HepG2 (cell line): ENCODE results near the gene SIGMAR1. TPM values are rescaled to one million over a fixed set of nuclear protein-coding genes. Genes with fewer than 3 reads are reported as not detected.

Source experiments
- ATAC-seq: fragments of 200-7000 bp; cut with Tn5 transposase; 3 replicates; pipeline ENCODE4 v1.9.1; 2020; ENCODE audit warnings: mild to moderate bottlenecking, moderate library complexity
- BruUV-seq: library from RNA; stranded (reverse); fragments of 400-500 nt; replicated peaks from 2 replicates; lab custom pipeline; 2021; lab: Mats Ljungman, UMichigan
- CTCF ChIA-PET: fragments of 300-600 bp; formaldehyde crosslinking; extraction: SDS; loops from one replicate; lab custom pipeline; 2021; ENCODE audit warnings: low total read pairs, inconsistent platforms, low intra/inter-chr PET ratio; lab: Yijun Ruan, JAX
- POLR2A ChIA-PET: fragments of 350-600 bp; sonication (Branson Sonifier 250); formaldehyde crosslinking; loops from one replicate; lab custom pipeline; 2020; ENCODE audit warnings: antibody characterized with exemption, inconsistent platforms; lab: Yijun Ruan, JAX
- DNase-seq: peaks from one replicate; pipeline ENCODE4 v3.0.0-alpha.2; 2015; ENCODE audit warnings: low spot score
- FAIRE-seq: peaks from 3 replicates; lab custom pipeline; 2011; peaks lifted over from hg19 to GRCh38; lab: Jason Lieb, UNC
- H2AFZ ChIP-seq: one replicate; pipeline ENCODE4 v1.6.1; 2011; ENCODE audit warnings: low read length, inconsistent platforms
- H3K27ac ChIP-seq: fragments of 300-600 bp; 3 replicates; pipeline ENCODE4 v1.8.0; 2011; ENCODE audit warnings: mixed run types, mild to moderate bottlenecking, mixed read lengths, low read length, inconsistent platforms; ENCODE audit not compliant: insufficient read depth; ENCODE audit errors: extremely low read length
- H3K27me3 ChIP-seq, 2 experiments: fragments of 200-600 bp in 1 of 2; 2 replicates in 1 of 2; 3 replicates in 1 of 2; pipeline versions ENCODE4 v1.6.0 to v1.8.0; 2011; ENCODE audit warnings: low read length in 2 of 2, mild to moderate bottlenecking in 2 of 2, moderate library complexity in 2 of 2, inconsistent platforms in 1 of 2; ENCODE audit not compliant: insufficient read depth in 2 of 2, control insufficient read depth in 1 of 2
- H3K36me3 ChIP-seq, 2 experiments: fragments of 200-600 bp in 1 of 2; replicated peaks in 1 of 2; 2 replicates in 1 of 2; 3 replicates in 1 of 2; pipeline versions ENCODE4 v1.5.1 to v1.8.0; 2011; ENCODE audit warnings: low read length in 2 of 2, inconsistent platforms in 1 of 2; ENCODE audit not compliant: insufficient read depth in 2 of 2, control insufficient read depth in 1 of 2
- H3K4me1 ChIP-seq: 2 replicates; pipeline ENCODE4 v1.5.1; 2012; ENCODE audit warnings: low read length, inconsistent platforms; ENCODE audit not compliant: insufficient read depth
- H3K4me2 ChIP-seq: 2 replicates; pipeline ENCODE4 v1.6.0; 2011; ENCODE audit warnings: low read depth, low read length, inconsistent platforms
- H3K4me3 ChIP-seq, 3 experiments: fragments of 200-600 bp in 1 of 3; sonication (generic), shearing (Covaris generic) in 1 of 3; replicated peaks in 1 of 3; 2 replicates each; pipeline ENCODE4 v1.5.1; 2011 to 2016; ENCODE audit warnings: low read length in 3 of 3, inconsistent platforms in 2 of 3, low read depth in 2 of 3, mild to moderate bottlenecking in 2 of 3, control low read depth in 1 of 3, mixed read lengths in 1 of 3; ENCODE audit not compliant: insufficient read depth in 1 of 3
- H3K79me2 ChIP-seq: one replicate; pipeline ENCODE4 v1.6.1; 2011; ENCODE audit warnings: low read length, inconsistent platforms; ENCODE audit not compliant: insufficient read depth
- H3K9ac ChIP-seq: 2 replicates; pipeline ENCODE4 v1.6.0; 2011; ENCODE audit warnings: mild to moderate bottlenecking, low read depth, low read length, inconsistent platforms; ENCODE audit not compliant: insufficient read depth
- H3K9me3 ChIP-seq: 2 replicates; pipeline ENCODE4 v1.5.1; 2012; ENCODE audit warnings: mild to moderate bottlenecking, low read length
- H4K20me1 ChIP-seq: 2 replicates; pipeline ENCODE4 v1.6.0; 2011; ENCODE audit warnings: inconsistent platforms, mild to moderate bottlenecking, low read length, moderate library complexity; ENCODE audit not compliant: insufficient read depth
- GATAD1 ChIP-seq: IDR thresholded peaks from 2 replicates; pipeline ENCODE4 v1.6.1; 2016; ENCODE audit warnings: missing genetic modification reagents, missing compliant biosample characterization
- HES4 ChIP-seq: sonication (generic); formaldehyde crosslinking; IDR thresholded peaks from 2 replicates; pipeline ENCODE4 v1.9.0; 2021; ENCODE audit warnings: mild to moderate bottlenecking, missing genetic modification reagents, borderline replicate concordance
- HOXA9 ChIP-seq: sonication (generic); formaldehyde crosslinking; IDR thresholded peaks from 2 replicates; pipeline ENCODE4 v1.8.1; 2022; ENCODE audit warnings: missing genetic modification reagents, mild to moderate bottlenecking, moderate library complexity, borderline replicate concordance
- KLF16 ChIP-seq, 2 experiments: sonication (generic) in 1 of 2; formaldehyde crosslinking in 1 of 2; IDR thresholded peaks; 2 replicates each; pipeline versions ENCODE4 v1.6.1 to v1.8.0; 2016 to 2023; ENCODE audit warnings: missing genetic modification reagents in 2 of 2, missing compliant biosample characterization in 1 of 2
- MAZ ChIP-seq, 2 experiments: sonication (generic) in 1 of 2; formaldehyde crosslinking in 1 of 2; IDR thresholded peaks; 2 replicates each; pipeline versions ENCODE4 v1.5.0 to v1.6.1; 2012 to 2020; ENCODE audit warnings: low read depth in 2 of 2, mild to moderate bottlenecking in 2 of 2, borderline replicate concordance in 1 of 2, improper control_type of control experiment in 1 of 2, low read length in 1 of 2, missing genetic modification reagents in 1 of 2, moderate library complexity in 1 of 2
- SAFB2 ChIP-seq: sonication (generic); formaldehyde crosslinking; IDR thresholded peaks from 2 replicates; pipeline ENCODE4 v1.5.1; 2020; ENCODE audit warnings: missing genetic modification reagents, low read depth, mild to moderate bottlenecking, borderline replicate concordance
- SMAD1 ChIP-seq: sonication (generic); formaldehyde crosslinking; IDR thresholded peaks from 2 replicates; pipeline ENCODE4 v1.4.0; 2020; ENCODE audit warnings: missing genetic modification reagents, low read depth, mild to moderate bottlenecking, borderline replicate concordance
- SP4 ChIP-seq: sonication (generic); formaldehyde crosslinking; IDR thresholded peaks from 2 replicates; pipeline ENCODE4 v1.8.1; 2023; ENCODE audit warnings: mild to moderate bottlenecking, missing genetic modification reagents
- TBX2 ChIP-seq: sonication (generic); formaldehyde crosslinking; IDR thresholded peaks from 2 replicates; pipeline ENCODE4 v1.5.0; 2020; ENCODE audit warnings: missing genetic modification reagents, mild to moderate bottlenecking, borderline replicate concordance
- YY1 ChIP-seq: IDR thresholded peaks from 2 replicates; pipeline ENCODE4 v1.6.1; 2011; ENCODE audit warnings: low read length, low read depth, moderate library complexity, mild to moderate bottlenecking; ENCODE audit not compliant: insufficient read depth, insufficient replicate concordance
- ZFX ChIP-seq: sonication (generic); formaldehyde crosslinking; IDR thresholded peaks from 2 replicates; pipeline ENCODE4 v1.4.0; 2020; ENCODE audit warnings: mild to moderate bottlenecking, low read depth, missing genetic modification reagents, moderate library complexity
- ZNF264 ChIP-seq: sonication (generic); formaldehyde crosslinking; IDR thresholded peaks from 2 replicates; pipeline ENCODE4 v1.4.0; 2020; ENCODE audit warnings: missing genetic modification reagents
- ZNF468 ChIP-seq: sonication (generic); formaldehyde crosslinking; IDR thresholded peaks from 2 replicates; pipeline ENCODE4 v1.8.0; 2022; ENCODE audit warnings: mild to moderate bottlenecking, moderate library complexity, missing genetic modification reagents
- ZNF557 ChIP-seq: sonication (generic); formaldehyde crosslinking; IDR thresholded peaks from 2 replicates; pipeline ENCODE4 v1.4.0; 2020; ENCODE audit warnings: missing genetic modification reagents
- WGBS: methylation state at CpG from one replicate; pipeline ENCODE4 v1.1.6; 2017; ENCODE audit warnings: low lambda C conversion rate; 5-methylcytosine and 5-hydroxymethylcytosine counted together
- in situ Hi-C: cut with HindIII; loops from 2 replicates; pipeline ENCODE4 v1.10.0; 2017; ENCODE audit warnings: low pct_unique_long_range_greater_than_20kb; ENCODE audit not compliant: extremely low pct_ligation_motif_present
- intact Hi-C: fragments of 100-400 bp; cut with micrococcal nuclease; formaldehyde crosslinking; loops from one replicate; pipeline ENCODE4 v1.10.0; 2022; ENCODE audit not compliant: unreplicated experiment
- polyA plus RNA-seq, 8 experiments: library from polyadenylated mRNA; depleted of rRNA in 3 of 8; stranded (reverse) in 7 of 8; unstranded in 1 of 8; fragments of >200 nt; fragmentation: Illumina TruSeq in 4 of 8; extraction: Trizol in 4 of 8; gene quantifications; 2 replicates each; pipeline versions ENCODE4 v1.2.1 to v1.2.3, GENCODE V29; 2011 to 2016; ENCODE audit warnings: low read depth in 4 of 8, missing spikeins in 1 of 8, mixed read lengths in 1 of 8; ENCODE audit not compliant: insufficient read depth in 1 of 8
- total RNA-seq, 5 experiments: library from RNA; depleted of rRNA; stranded (reverse); fragments of >200 nt; fragmentation: Illumina TruSeq; extraction: Trizol; gene quantifications; 2 replicates each; pipeline ENCODE4 v1.2.3, GENCODE V29; 2016; ENCODE audit warnings: low read depth in 1 of 5
- TF ChIP-seq, protein P1 (sequence below): sonication (generic); formaldehyde crosslinking; conservative IDR thresholded peaks from 2 replicates; pipeline ENCODE4 v1.4.0; 2020; ENCODE audit warnings: missing genetic modification reagents
- TF ChIP-seq, protein P2 (sequence below), 2 experiments: IDR thresholded peaks; 2 replicates each; pipeline ENCODE4 v1.6.1; 2011 to 2012; ENCODE audit warnings: low read length in 2 of 2, borderline replicate concordance in 1 of 2, low read depth in 1 of 2, mild to moderate bottlenecking in 1 of 2, moderate library complexity in 1 of 2
- TF ChIP-seq, protein P3 (sequence below): sonication (generic); formaldehyde crosslinking; IDR thresholded peaks from 2 replicates; pipeline ENCODE4 v1.5.0; 2020; ENCODE audit warnings: missing genetic modification reagents

The SIGMAR1 gene
- total and polyA plus RNA-seq, 2 of the 13 experiments (the other 11 are each of a cell fraction or from before 2014, with no cell fraction given) = 38.9 to 60.8 TPM

DNA sequence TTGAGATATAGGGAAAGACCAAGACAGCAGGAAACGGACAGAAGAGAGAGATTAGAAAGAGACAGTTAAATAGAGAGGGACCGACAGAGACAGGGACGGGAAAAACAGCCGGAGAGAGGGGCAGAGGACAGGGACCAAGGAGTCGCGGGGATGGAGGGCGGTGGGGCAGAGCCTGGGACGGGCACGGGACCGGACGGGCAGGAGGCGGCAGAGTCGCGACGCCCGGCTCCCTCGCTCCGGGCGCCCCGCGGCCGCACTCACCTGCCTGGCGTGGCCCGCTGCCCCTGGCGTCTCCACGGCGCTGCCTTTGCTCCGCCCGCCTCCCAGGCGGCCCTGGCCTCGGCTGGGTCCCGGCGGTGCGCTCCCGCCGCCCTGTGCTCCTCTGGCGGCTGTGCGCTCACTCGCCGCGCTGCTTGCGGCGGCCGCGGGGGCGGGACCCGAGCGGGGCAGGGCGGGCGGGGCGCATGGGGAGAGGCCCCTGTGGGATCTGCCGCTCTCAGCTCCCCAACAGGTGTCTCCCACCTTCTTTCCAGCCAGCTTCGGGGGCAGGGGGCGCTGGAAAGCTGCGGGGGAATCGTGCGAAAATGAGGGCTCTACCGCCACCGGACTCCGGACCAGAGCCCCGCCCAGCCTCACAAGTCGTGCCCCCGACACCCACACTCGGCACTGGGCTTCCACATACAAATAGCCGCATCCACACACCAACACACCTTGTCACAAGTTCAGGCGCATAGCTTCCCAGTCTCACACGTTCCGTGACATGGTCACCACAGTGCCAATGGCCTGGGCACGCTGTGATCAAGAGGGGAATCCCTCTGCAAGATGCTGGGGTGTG, 8.7 kb downstream of the SIGMAR1 start, which contains the start of gene ARID3C:
Gene ARID3C, minus strand, starts transcription at position 411 of the 835 bp plus-strand sequence. CDS start 1,052 bp downstream, outside the sequence.
- peak within 1 kb of the TSS; percentile 72 for H3K4me2 ChIP-seq
- no peaks in the 10 kb centered on the region for H3K9me3 ChIP-seq
- BruUV-seq = no TSS peak
- no peak within 1 kb of the TSS for H3K27ac ChIP-seq
- peaks cover 4 to 20% of the 10 kb centered on the region in 2 experiments; a peak in 3 of 5 replicates for H3K27me3 ChIP-seq
- no peaks in the 10 kb centered on the region for H4K20me1 ChIP-seq
- no peak within 1 kb of the TSS for H3K9ac ChIP-seq
- ATAC-seq (peak; percentile 87), DNase-seq (no peak), FAIRE-seq (no peak)
- no peaks in the 10 kb centered on the region for H3K79me2 ChIP-seq
- WGBS = under 1% methylated on average over 14 of the region's 69 CpGs
- peaks cover 35% of the 10 kb centered on the region for H3K4me1 ChIP-seq
- POLR2A ChIA-PET = interaction anchor here (0.9 to 2.0 kb wide), 6 partner anchors 9 to 36 kb away, joined by 3 to 9 read pairs (median 4); partner anchors contain the start of genes DCTN3, GALT, RPP25L and SIGMAR1
- no peak within 1 kb of the TSS for H2AFZ ChIP-seq
- no peaks in the 10 kb centered on the region for H3K36me3 ChIP-seq
- CTCF ChIA-PET = no interaction called here
- peak within 1 kb of the TSS; percentile 36 to 73 (median 40) for H3K4me3 ChIP-seq
- intact Hi-C loops = no loop called here
- in situ Hi-C loops = no loop called here
- TF ChIP-seq HOXA9 (no peak), ZNF557 (CRISPR knock-in tag) (no peak), ZNF468 (CRISPR knock-in tag) (0 out of 2 replicates have a peak, but pooled peaks have one; percentile 35), ZFX (CRISPR knock-in tag) (peak; percentile 26; the same call in 1 of the 2 replicates), SP4 (no peak), GATAD1 (no peak), ZNF264 (CRISPR knock-in tag) (no peak), MAZ (IDR thresholded peaks at IDR 0.05; ENCODE audit: borderline replicate concordance, low read depth, low read length) (no peak), MAZ (CRISPR knock-in tag; IDR thresholded peaks at IDR 0.05; ENCODE audit: low read depth) (peak; percentile 70), HES4 (CRISPR knock-in tag) (no peak), KLF16 (CRISPR knock-in tag; IDR thresholded peaks at IDR 0.05) (no peak), TBX2 (0 out of 2 replicates have a peak, but pooled peaks have one; percentile 15), SAFB2 (no peak), YY1 (peak; percentile 17), SMAD1 (CRISPR knock-in tag) (no peak)
- TF ChIP-seq, protein P1, sequence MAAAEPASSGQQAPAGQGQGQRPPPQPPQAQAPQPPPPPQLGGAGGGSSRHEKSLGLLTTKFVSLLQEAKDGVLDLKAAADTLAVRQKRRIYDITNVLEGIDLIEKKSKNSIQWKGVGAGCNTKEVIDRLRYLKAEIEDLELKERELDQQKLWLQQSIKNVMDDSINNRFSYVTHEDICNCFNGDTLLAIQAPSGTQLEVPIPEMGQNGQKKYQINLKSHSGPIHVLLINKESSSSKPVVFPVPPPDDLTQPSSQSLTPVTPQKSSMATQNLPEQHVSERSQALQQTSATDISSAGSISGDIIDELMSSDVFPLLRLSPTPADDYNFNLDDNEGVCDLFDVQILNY (CRISPR knock-in tag) = no peak
- TF ChIP-seq, protein P2, sequence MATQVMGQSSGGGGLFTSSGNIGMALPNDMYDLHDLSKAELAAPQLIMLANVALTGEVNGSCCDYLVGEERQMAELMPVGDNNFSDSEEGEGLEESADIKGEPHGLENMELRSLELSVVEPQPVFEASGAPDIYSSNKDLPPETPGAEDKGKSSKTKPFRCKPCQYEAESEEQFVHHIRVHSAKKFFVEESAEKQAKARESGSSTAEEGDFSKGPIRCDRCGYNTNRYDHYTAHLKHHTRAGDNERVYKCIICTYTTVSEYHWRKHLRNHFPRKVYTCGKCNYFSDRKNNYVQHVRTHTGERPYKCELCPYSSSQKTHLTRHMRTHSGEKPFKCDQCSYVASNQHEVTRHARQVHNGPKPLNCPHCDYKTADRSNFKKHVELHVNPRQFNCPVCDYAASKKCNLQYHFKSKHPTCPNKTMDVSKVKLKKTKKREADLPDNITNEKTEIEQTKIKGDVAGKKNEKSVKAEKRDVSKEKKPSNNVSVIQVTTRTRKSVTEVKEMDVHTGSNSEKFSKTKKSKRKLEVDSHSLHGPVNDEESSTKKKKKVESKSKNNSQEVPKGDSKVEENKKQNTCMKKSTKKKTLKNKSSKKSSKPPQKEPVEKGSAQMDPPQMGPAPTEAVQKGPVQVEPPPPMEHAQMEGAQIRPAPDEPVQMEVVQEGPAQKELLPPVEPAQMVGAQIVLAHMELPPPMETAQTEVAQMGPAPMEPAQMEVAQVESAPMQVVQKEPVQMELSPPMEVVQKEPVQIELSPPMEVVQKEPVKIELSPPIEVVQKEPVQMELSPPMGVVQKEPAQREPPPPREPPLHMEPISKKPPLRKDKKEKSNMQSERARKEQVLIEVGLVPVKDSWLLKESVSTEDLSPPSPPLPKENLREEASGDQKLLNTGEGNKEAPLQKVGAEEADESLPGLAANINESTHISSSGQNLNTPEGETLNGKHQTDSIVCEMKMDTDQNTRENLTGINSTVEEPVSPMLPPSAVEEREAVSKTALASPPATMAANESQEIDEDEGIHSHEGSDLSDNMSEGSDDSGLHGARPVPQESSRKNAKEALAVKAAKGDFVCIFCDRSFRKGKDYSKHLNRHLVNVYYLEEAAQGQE (IDR thresholded peaks at IDR 0.05; ENCODE audit: borderline replicate concordance in 1 of 2, low read depth in 1 of 2, low read length in 2 of 2) = no peak
- TF ChIP-seq, protein P3, sequence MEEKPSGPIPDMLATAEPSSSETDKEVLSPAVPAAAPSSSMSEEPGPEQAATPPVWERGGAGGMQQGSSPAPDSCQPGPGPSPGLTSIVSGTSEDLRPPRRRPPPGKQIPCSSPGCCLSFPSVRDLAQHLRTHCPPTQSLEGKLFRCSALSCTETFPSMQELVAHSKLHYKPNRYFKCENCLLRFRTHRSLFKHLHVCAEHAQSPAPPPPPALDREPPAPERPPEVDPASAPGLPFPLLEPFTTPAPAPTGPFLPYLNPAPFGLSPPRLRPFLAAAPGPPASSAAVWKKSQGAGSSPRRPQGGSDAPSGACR (CRISPR knock-in tag) = no peak
